GM23248 (cell line): Measurements from ENCODE around the gene RANBP9. TPM values are rescaled to one million over a fixed set of nuclear protein-coding genes. Genes with fewer than 3 reads are reported as not detected.

Source experiments
- DNase-seq: peaks from one replicate; pipeline ENCODE4 v3.0.0-alpha.2; 2015
- H2AFZ ChIP-seq: fragments of 200-600 bp; sonication (generic); 2 replicates; pipeline ENCODE4 v1.6.1; 2016; ENCODE audit warnings: antibody characterized with exemption
- H3F3A ChIP-seq: fragments of 200-600 bp; sonication (generic); 2 replicates; pipeline ENCODE4 v1.6.1; 2016; ENCODE audit warnings: mild to moderate bottlenecking, antibody characterized with exemption, mixed run types; ENCODE audit not compliant: insufficient read depth
- H3K27ac ChIP-seq: fragments of 200-600 bp; sonication (generic); 2 replicates; pipeline ENCODE4 v1.5.1; 2016; ENCODE audit warnings: mild to moderate bottlenecking
- H3K27me3 ChIP-seq: fragments of 200-600 bp; sonication (generic); replicated peaks from 2 replicates; pipeline ENCODE4 v1.6.1; 2016; ENCODE audit warnings: mild to moderate bottlenecking; ENCODE audit not compliant: insufficient read depth
- H3K36me3 ChIP-seq: fragments of 200-600 bp; sonication (generic); 2 replicates; pipeline ENCODE4 v1.6.1; 2016; ENCODE audit warnings: low read depth, mild to moderate bottlenecking
- H3K4me1 ChIP-seq: fragments of 200-600 bp; sonication (generic); 2 replicates; pipeline ENCODE4 v1.6.1; 2016; ENCODE audit warnings: mild to moderate bottlenecking; ENCODE audit not compliant: insufficient read depth
- H3K4me2 ChIP-seq: fragments of 200-600 bp; sonication (generic); one replicate; pipeline ENCODE4 v1.6.1; 2016; ENCODE audit warnings: mild to moderate bottlenecking; ENCODE audit not compliant: unreplicated experiment
- H3K4me3 ChIP-seq: fragments of 200-600 bp; sonication (generic); 2 replicates; pipeline ENCODE4 v1.5.1; 2016; ENCODE audit warnings: mild to moderate bottlenecking
- H3K79me2 ChIP-seq: fragments of 200-600 bp; sonication (generic); 2 replicates; pipeline ENCODE4 v1.6.1; 2016; ENCODE audit warnings: mild to moderate bottlenecking; ENCODE audit not compliant: insufficient read depth
- H3K9ac ChIP-seq: fragments of 200-600 bp; sonication (generic); 2 replicates; pipeline ENCODE4 v1.6.1; 2016; ENCODE audit warnings: mild to moderate bottlenecking
- H3K9me2 ChIP-seq: fragments of 200-600 bp; sonication (generic); 2 replicates; pipeline ENCODE4 v1.6.1; 2016; ENCODE audit warnings: mixed run types, mild to moderate bottlenecking, moderate library complexity; ENCODE audit not compliant: insufficient read depth
- H3K9me3 ChIP-seq: fragments of 200-600 bp; sonication (generic); one replicate; pipeline ENCODE4 v1.6.1; 2017; ENCODE audit warnings: low read depth
- H4K20me1 ChIP-seq: fragments of 200-600 bp; sonication (generic); 2 replicates; pipeline ENCODE4 v1.6.0; 2016; ENCODE audit not compliant: insufficient read depth
- EZH2 ChIP-seq: fragments of 200-600 bp; sonication (generic); IDR thresholded peaks from 2 replicates; pipeline ENCODE4 v1.6.1; 2018; ENCODE audit warnings: antibody characterized with exemption, mild to moderate bottlenecking; ENCODE audit not compliant: insufficient read depth, poor library complexity, severe bottlenecking
- EZH2phosphoT487 ChIP-seq: fragments of 200-600 bp; sonication (generic); IDR thresholded peaks from 2 replicates; pipeline ENCODE4 v1.6.1; 2018; ENCODE audit warnings: antibody characterized with exemption, moderate library complexity, mild to moderate bottlenecking, low read depth; ENCODE audit not compliant: insufficient read depth
- WGBS, 2 experiments: methylation state at CpG; one replicate each; pipeline ENCODE4 v1.1.6; 2015 to 2017; ENCODE audit warnings: low lambda C conversion rate in 2 of 2, low coverage in 1 of 2; ENCODE audit errors: missing lambda C conversion rate in 2 of 2; 5-methylcytosine and 5-hydroxymethylcytosine counted together
- in situ Hi-C: fragments of 300-500 bp; cut with MboI; formaldehyde crosslinking; loops from 2 replicates; pipeline ENCODE4 v1.15.0; 2020
- polyA plus RNA-seq: library from polyadenylated mRNA; unstranded; fragments of >200 nt; fragmentation: Nextera tagmentation; extraction: Ambion mirVana; gene quantifications from 2 replicates; pipeline ENCODE4 v1.2.1, GENCODE V29; 2016
- total RNA-seq: library from RNA; depleted of rRNA; stranded (reverse); fragments of >200 nt; shearing (Covaris generic); gene quantifications from 2 replicates; pipeline ENCODE4 v1.2.3, GENCODE V29; 2014

The RANBP9 gene
- total and polyA plus RNA-seq, 2 experiments from 2014 or later: 8.0 to 29.8 TPM

- no peak overlapping the region for H3K4me2 ChIP-seq
- no peaks in the 10 kb centered on the region for H3K27me3 ChIP-seq
- DNase-seq: no peak
- in situ Hi-C loops: no loop called here
- no peak overlapping the region for H3K27ac ChIP-seq
- H3K79me2 ChIP-seq: peaks cover 13% of the 10 kb centered on the region
- H3K4me1 ChIP-seq: peaks cover 17% of the 10 kb centered on the region
- no peak for TF ChIP-seq EZH2phosphoT487
- no peak for TF ChIP-seq EZH2
- H3K9ac ChIP-seq: no peak overlapping the region
- 71 to 78% methylated on average over 4 of the region's 4 CpGs for WGBS, 2 experiments
- peaks cover under 1% of the 10 kb centered on the region; the same call in 1 of the 2 replicates for H3K36me3 ChIP-seq
- no peaks in the 10 kb centered on the region for H3K9me2 ChIP-seq
- H4K20me1 ChIP-seq: no peaks in the 10 kb centered on the region
- peaks cover 15% of the 10 kb centered on the region for H3F3A ChIP-seq
- H3K9me3 ChIP-seq: no peaks in the 10 kb centered on the region
- H2AFZ ChIP-seq: no peak overlapping the region
- H3K4me3 ChIP-seq: no peak overlapping the region
These were observed 99.9 kb downstream of the RANBP9 start for GRCh38 chr6:13611715-13612114.

GRCh38 chr6:13605634-13606033 lies 106.0 kb downstream of the RANBP9 start:
- WGBS, 2 experiments: 89 to 94% methylated on average over 4 of the region's 4 CpGs
- TF ChIP-seq EZH2phosphoT487 (no peak), EZH2 (no peak)
- H3K9me2 ChIP-seq: no peaks in the 10 kb centered on the region
- no peaks in the 10 kb centered on the region for H3K9me3 ChIP-seq
- no peaks in the 10 kb centered on the region for H3F3A ChIP-seq
- no peaks in the 10 kb centered on the region for H3K79me2 ChIP-seq
- no peak overlapping the region for H3K4me3 ChIP-seq
- in situ Hi-C loops: no loop called here
- H3K27ac ChIP-seq: no peak overlapping the region
- peaks cover 4% of the 10 kb centered on the region; the same call in 1 of the 2 replicates for H3K36me3 ChIP-seq
- no peaks in the 10 kb centered on the region for H3K4me1 ChIP-seq
- no peak overlapping the region for H3K9ac ChIP-seq
- H4K20me1 ChIP-seq: no peaks in the 10 kb centered on the region
- H3K27me3 ChIP-seq: no peaks in the 10 kb centered on the region
- no peak for DNase-seq
- H3K4me2 ChIP-seq: no peak overlapping the region
- no peak overlapping the region for H2AFZ ChIP-seq

GRCh38 chr6:13604546-13605416 lies 106.9 kb downstream of the RANBP9 start:
- Histone ChIP-seq H3K36me3 (peaks cover 4% of the 10 kb centered on the region; the same call in 1 of the 2 replicates), H4K20me1 (no peaks in the 10 kb centered on the region), H3K79me2 (no peaks in the 10 kb centered on the region), H3K27me3 (no peaks in the 10 kb centered on the region), H3K9ac (no peak overlapping the region), H3K4me2 (no peak overlapping the region), H2AFZ (no peak overlapping the region), H3K27ac (no peak overlapping the region), H3K9me2 (no peaks in the 10 kb centered on the region), H3K9me3 (no peaks in the 10 kb centered on the region), H3K4me1 (no peaks in the 10 kb centered on the region), H3F3A (no peaks in the 10 kb centered on the region), H3K4me3 (no peak overlapping the region)
- DNase-seq: no peak
- in situ Hi-C loops: no loop called here
- no peak for TF ChIP-seq EZH2phosphoT487
- no peak for TF ChIP-seq EZH2
- WGBS, 2 experiments: 90 to 96% methylated on average over 2 of the region's 2 CpGs

- no peak for DNase-seq
- no peak overlapping the region for H3K9ac ChIP-seq
- H3K9me2 ChIP-seq: no peaks in the 10 kb centered on the region
- no peak overlapping the region for H3K4me2 ChIP-seq
- peaks cover 4% of the 10 kb centered on the region; the same call in 1 of the 2 replicates for H3K36me3 ChIP-seq
- 93 to 96% methylated on average over 4 of the region's 4 CpGs for WGBS, 2 experiments
- no peaks in the 10 kb centered on the region for H3K4me1 ChIP-seq
- TF ChIP-seq EZH2: no peak
- TF ChIP-seq EZH2phosphoT487: no peak
- H3K79me2 ChIP-seq: no peaks in the 10 kb centered on the region
- no peaks in the 10 kb centered on the region for H3K27me3 ChIP-seq
- no peaks in the 10 kb centered on the region for H4K20me1 ChIP-seq
- H3K9me3 ChIP-seq: no peaks in the 10 kb centered on the region
- in situ Hi-C loops: no loop called here
- no peak overlapping the region for H3K4me3 ChIP-seq
- H3F3A ChIP-seq: no peaks in the 10 kb centered on the region
- H3K27ac ChIP-seq: no peak overlapping the region
- no peak overlapping the region for H2AFZ ChIP-seq
These were observed 107.5 kb downstream of the RANBP9 start for GRCh38 chr6:13604135-13604534.
